HG02870 (cell line): ENCODE results near the gene DGKZ.

Source experiments
- ATAC-seq: cut with Tn5 transposase; IDR thresholded peaks from one replicate; pipeline ENCODE4 v1.9.1; 2021; ENCODE audit warnings: mild to moderate bottlenecking, moderate library complexity; ENCODE audit not compliant: unreplicated experiment

DGKZ gene

GRCh38 chr11:46326813-46327416 is 20.3 kb upstream of the DGKZ start:
- no peak for ATAC-seq

- no peak for ATAC-seq
Measured at GRCh38 chr11:46327829-46328228, 19.4 kb upstream of the DGKZ start.

- no peak for ATAC-seq
Measured at GRCh38 chr11:46330154-46330553, 17.1 kb upstream of the DGKZ start.

GRCh38 chr11:46330563-46331281 is 16.5 kb upstream of the DGKZ start:
- ATAC-seq = no peak

GRCh38 chr11:46331282-46331984 is 15.8 kb upstream of the DGKZ start:
- no peak for ATAC-seq

- no peak for ATAC-seq
Measured at GRCh38 chr11:46332093-46332567, 15.1 kb upstream of the DGKZ start.

GRCh38 chr11:46332568-46333393 is 14.5 kb upstream of the DGKZ start:
- no peak for ATAC-seq

- ATAC-seq = no peak
Measured at GRCh38 chr11:46333394-46333947, 13.8 kb upstream of the DGKZ start.

GRCh38 chr11:46334211-46334610 is 13.1 kb upstream of the DGKZ start:
- ATAC-seq = no peak

- ATAC-seq = no peak
Measured at GRCh38 chr11:46335271-46335670, 12.0 kb upstream of the DGKZ start.

- ATAC-seq = no peak
Measured at GRCh38 chr11:46335890-46336562, 11.2 kb upstream of the DGKZ start.

GRCh38 chr11:46336563-46337180 is 10.6 kb upstream of the DGKZ start:
- ATAC-seq = no peak

- no peak for ATAC-seq
Measured at GRCh38 chr11:46337626-46338345, 9.5 kb upstream of the DGKZ start.

GRCh38 chr11:46338636-46338987 is 8.7 kb upstream of the DGKZ start:
- no peak for ATAC-seq

GRCh38 chr11:46338988-46339666 is 8.1 kb upstream of the DGKZ start:
- ATAC-seq = no peak

- no peak for ATAC-seq
Measured at GRCh38 chr11:46339816-46340215, 7.4 kb upstream of the DGKZ start.

GRCh38 chr11:46341454-46341853 is 5.8 kb upstream of the DGKZ start:
- ATAC-seq = no peak

GRCh38 chr11:46342239-46342638 is 5.0 kb upstream of the DGKZ start:
- no peak for ATAC-seq

GRCh38 chr11:46343520-46343919 is 3.7 kb upstream of the DGKZ start:
- no peak for ATAC-seq
